Measurements from ENCODE around the gene RPTN. TPM values are rescaled to one million over a fixed set of nuclear protein-coding genes. Genes with fewer than 3 reads are reported as not detected.
A peak's percentile ranks its signal among the peaks of the same experiment; 100 is the strongest.

The RPTN gene
- total RNA-seq, 1 donor from 2014 or later: not detected

DNA sequence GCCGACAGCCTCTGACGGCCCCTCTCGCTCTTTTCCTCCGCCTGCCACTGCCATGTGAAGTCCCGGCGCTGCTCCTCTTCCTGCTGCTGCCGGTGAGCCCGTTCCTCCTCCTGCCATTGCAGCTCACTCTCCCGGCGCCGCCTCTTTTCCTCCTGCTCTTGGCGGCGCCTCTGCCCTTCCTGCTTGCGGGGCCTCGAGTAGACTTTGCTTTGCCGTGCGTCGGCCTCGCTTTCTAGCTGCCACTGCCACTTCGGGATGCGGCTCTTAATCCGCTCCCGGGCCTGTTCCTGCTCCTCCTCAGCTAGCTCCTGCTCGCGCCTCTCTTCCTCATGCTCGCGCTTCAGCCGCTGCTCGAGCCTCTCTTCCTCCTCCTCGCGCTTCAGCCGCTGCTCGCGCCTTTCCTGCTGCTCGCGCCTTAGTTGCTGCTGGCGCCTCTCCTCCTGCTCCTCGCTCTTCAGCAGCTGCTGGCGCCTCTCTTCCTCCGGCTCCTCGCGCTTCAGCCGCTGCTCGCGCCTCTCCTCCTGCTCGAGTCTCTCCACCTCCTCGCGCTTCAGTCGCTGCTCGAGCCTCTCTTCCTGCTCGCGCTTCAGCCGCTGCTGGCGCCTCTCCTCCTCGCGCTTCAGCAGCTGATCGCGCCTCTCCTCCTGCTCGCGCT is 48.0 kb downstream of the RPTN start:
- Mint-ChIP-seq H3K27ac (no peak overlapping the region), H3K36me3 (ENCODE audit: low read depth) (no peaks in the 10 kb centered on the region), H3K4me1 (no peaks in the 10 kb centered on the region), H3K9me3 (no peaks in the 10 kb centered on the region), H3K27me3 (peaks cover 6% of the 10 kb centered on the region), H3K4me3 (no peak overlapping the region)
- TF ChIP-seq, protein P1, sequence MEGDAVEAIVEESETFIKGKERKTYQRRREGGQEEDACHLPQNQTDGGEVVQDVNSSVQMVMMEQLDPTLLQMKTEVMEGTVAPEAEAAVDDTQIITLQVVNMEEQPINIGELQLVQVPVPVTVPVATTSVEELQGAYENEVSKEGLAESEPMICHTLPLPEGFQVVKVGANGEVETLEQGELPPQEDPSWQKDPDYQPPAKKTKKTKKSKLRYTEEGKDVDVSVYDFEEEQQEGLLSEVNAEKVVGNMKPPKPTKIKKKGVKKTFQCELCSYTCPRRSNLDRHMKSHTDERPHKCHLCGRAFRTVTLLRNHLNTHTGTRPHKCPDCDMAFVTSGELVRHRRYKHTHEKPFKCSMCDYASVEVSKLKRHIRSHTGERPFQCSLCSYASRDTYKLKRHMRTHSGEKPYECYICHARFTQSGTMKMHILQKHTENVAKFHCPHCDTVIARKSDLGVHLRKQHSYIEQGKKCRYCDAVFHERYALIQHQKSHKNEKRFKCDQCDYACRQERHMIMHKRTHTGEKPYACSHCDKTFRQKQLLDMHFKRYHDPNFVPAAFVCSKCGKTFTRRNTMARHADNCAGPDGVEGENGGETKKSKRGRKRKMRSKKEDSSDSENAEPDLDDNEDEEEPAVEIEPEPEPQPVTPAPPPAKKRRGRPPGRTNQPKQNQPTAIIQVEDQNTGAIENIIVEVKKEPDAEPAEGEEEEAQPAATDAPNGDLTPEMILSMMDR (IDR thresholded peaks at IDR 0.05): no peak
- ChIA-PET POLR2A (no interaction called here), CTCF (no interaction called here)
- intact Hi-C loops (cut with micrococcal nuclease): no loop called here
- DNase-seq (peak; percentile 18), ATAC-seq (ENCODE audit: low read depth) (no peak)

DNA sequence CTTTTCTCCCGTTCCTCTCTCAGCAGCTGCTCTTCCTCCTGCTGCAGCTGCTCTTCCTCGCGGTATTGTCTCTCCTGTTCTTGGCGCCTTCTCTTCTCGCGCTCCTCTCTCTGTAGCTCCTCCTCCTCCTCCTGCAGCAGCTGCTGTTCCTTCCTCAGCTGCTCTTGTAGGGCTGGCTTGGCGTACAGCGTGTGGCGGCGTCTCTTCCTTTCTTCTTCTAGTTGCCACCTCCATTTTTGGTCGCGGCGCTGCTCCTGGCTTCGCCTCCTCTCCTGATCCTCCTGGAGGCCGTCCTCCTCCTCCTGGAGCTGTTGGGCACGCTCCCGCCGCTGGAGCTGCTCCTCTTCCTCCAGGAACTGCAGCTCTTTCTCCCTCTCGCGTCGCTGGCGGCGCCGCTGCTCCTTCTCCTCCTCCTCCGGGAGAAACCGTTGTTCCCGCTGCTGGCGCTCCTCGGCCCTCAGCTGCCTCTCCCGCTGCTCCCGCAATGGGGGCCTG is 48.6 kb downstream of the RPTN start:
- TF ChIP-seq, protein P1 (IDR thresholded peaks at IDR 0.05): no peak
- no peak for DNase-seq
- H3K27ac Mint-ChIP-seq: no peak overlapping the region
- intact Hi-C loops (cut with micrococcal nuclease): no loop called here
- ATAC-seq (ENCODE audit: low read depth): peak; percentile 28
- H3K4me1 Mint-ChIP-seq: no peaks in the 10 kb centered on the region
- H3K9me3 Mint-ChIP-seq: no peaks in the 10 kb centered on the region
- H3K4me3 Mint-ChIP-seq: no peak overlapping the region
- ChIA-PET POLR2A (no interaction called here), CTCF (no interaction called here)
- no peaks in the 10 kb centered on the region for H3K36me3 Mint-ChIP-seq (ENCODE audit: low read depth)
- peaks cover 3% of the 10 kb centered on the region for H3K27me3 Mint-ChIP-seq

DNA sequence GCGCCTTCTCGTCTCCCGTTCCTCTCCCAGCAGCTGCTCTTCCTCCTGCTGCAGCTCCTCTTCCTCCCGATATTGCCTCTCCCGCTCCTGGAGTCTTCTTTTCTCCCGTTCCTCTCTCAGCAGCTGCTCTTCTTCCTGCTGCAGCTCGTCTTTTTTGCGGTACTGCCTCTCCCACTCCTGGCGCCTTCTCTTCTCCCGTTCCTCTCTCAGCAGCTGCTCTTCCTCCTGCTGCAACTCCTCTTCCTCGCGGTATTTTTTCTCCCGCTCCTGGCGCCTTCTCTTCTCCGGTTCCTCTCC is 49.1 kb downstream of the RPTN start:
- ChIA-PET POLR2A (interaction anchor here (1.0 kb wide), 1 partner anchor 155 kb away, joined by 4 read pairs; no protein-coding TSS in a partner anchor), CTCF (no interaction called here)
- peaks cover 7% of the 10 kb centered on the region for H3K27me3 Mint-ChIP-seq
- DNase-seq (no peak), ATAC-seq (ENCODE audit: low read depth) (no peak)
- H3K4me3 Mint-ChIP-seq: no peak overlapping the region
- no peaks in the 10 kb centered on the region for H3K9me3 Mint-ChIP-seq
- TF ChIP-seq, protein P1 (IDR thresholded peaks at IDR 0.05): no peak
- no peak overlapping the region for H3K27ac Mint-ChIP-seq
- no peaks in the 10 kb centered on the region for H3K4me1 Mint-ChIP-seq
- intact Hi-C loops (cut with micrococcal nuclease): no loop called here
- H3K36me3 Mint-ChIP-seq (ENCODE audit: low read depth): no peaks in the 10 kb centered on the region

DNA sequence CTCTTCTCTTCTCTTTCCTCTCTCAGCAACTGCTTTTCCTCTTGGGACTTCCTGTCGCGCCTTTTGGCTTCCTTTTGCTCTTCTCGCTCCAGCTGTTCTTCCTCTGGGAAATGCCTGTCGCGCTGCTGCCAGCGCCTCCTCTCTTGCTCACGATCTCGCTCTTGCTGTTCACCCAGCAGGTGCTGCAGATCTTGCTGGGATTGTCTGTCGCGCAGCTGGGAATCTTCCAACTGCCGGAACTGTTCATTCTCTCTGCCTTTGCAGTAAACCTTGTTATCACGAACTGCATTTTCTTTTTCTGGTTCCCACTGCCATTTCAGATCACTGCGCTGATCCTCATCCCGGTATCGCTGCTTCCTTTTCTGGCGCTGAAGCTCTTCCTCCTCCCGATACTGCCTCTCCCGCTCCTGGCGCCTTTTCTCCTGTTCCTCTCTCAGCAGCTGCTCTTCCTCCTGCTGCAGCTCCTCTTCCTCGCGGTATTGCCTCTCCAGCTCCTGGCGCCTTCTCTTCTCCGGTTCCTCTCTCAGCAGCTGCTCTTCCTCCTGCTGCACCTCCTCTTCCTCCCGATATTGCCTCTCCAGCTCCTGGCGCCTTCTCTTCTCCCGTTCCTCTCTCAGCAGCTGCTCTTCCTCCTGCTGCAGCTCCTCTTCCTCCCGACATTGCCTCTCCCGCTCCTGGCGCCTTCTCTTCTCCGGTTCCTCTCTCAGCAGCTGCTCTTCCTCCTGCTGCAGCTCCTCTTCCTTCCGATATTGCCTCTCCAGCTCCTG is 49.6 kb downstream of the RPTN start:
- POLR2A ChIA-PET: interaction anchor here (1.0 kb wide), 1 partner anchor 154 kb away, joined by 4 read pairs; no protein-coding TSS in a partner anchor
- no peaks in the 10 kb centered on the region for H3K9me3 Mint-ChIP-seq

DNA sequence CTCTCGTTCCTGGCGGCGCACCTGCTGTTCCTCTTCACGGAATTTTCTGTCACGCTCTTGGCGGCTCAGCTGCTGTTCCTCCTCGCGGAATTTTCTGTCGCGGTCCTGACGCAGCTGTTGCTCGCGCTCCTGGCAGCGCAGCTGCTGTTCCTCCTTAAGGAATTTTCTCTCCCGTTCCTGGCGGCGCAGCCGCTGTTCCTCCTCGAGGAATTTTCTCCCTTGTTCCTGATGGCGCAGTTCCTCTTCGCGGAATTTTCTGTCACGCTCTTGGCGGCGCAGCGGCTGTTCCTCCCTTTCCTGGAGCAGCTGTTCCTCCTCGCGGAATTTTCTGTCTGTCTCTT is 50.2 kb downstream of the RPTN start:
- no peaks in the 10 kb centered on the region for H3K9me3 Mint-ChIP-seq
- H3K4me1 Mint-ChIP-seq: no peaks in the 10 kb centered on the region
- ChIA-PET POLR2A (no interaction called here), CTCF (no interaction called here)
- TF ChIP-seq, protein P1 (IDR thresholded peaks at IDR 0.05): no peak
- no peaks in the 10 kb centered on the region for H3K36me3 Mint-ChIP-seq (ENCODE audit: low read depth)
- intact Hi-C loops (cut with micrococcal nuclease): no loop called here
- no peak overlapping the region for H3K4me3 Mint-ChIP-seq
- no peak for DNase-seq
- no peak for ATAC-seq (ENCODE audit: low read depth)
- H3K27ac Mint-ChIP-seq: no peak overlapping the region
- H3K27me3 Mint-ChIP-seq: peaks cover 7% of the 10 kb centered on the region

More for the DNA sequence above, 49.6 kb downstream of the RPTN start:
- TF ChIP-seq, protein P1 (IDR thresholded peaks at IDR 0.05): no peak
- Mint-ChIP-seq H3K4me1 (no peaks in the 10 kb centered on the region), H3K27ac (no peak overlapping the region), H3K4me3 (no peak overlapping the region), H3K36me3 (ENCODE audit: low read depth) (no peaks in the 10 kb centered on the region), H3K27me3 (peaks cover 7% of the 10 kb centered on the region)
- ATAC-seq (ENCODE audit: low read depth) (no peak), DNase-seq (no peak)
- intact Hi-C loops (cut with micrococcal nuclease): no loop called here
- CTCF ChIA-PET: no interaction called here
